NOMO-1 treated with dmso at 0.1 percent for 144 hours (cell line): ENCODE measurements around the gene CYP21A2.
A peak's percentile ranks its signal among the peaks of the same experiment; 100 is the strongest.
"Not testable (repeated sequence)": the region's sequence is repeated elsewhere in the genome, so short reads cannot be mapped to it uniquely, and the experiment has no call there.

ENCODE experiments used
- DNase-seq: peaks from one replicate; lab custom pipeline; 2025; ENCODE audit not compliant: unreplicated experiment; lab: John Stamatoyannopoulos, UW

CYP21A2 gene

DNA sequence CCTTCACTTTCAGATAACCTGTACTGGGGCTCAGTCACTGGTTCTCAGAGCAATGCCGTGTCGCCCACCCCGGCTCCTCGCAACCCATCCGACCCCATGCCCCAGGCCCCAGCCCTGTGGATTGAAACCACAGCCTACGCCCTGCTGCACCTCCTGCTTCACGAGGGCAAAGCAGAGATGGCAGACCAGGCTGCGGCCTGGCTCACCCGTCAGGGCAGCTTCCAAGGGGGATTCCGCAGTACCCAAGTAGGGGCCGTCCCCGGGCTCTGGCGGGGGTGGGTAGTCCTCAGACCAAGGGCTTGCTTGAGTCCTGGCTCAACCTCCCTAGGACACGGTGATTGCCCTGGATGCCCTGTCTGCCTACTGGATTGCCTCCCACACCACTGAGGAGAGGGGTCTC lies 8.7 kb upstream of the CYP21A2 start:
- not testable (repeated sequence) for DNase-seq

DNA sequence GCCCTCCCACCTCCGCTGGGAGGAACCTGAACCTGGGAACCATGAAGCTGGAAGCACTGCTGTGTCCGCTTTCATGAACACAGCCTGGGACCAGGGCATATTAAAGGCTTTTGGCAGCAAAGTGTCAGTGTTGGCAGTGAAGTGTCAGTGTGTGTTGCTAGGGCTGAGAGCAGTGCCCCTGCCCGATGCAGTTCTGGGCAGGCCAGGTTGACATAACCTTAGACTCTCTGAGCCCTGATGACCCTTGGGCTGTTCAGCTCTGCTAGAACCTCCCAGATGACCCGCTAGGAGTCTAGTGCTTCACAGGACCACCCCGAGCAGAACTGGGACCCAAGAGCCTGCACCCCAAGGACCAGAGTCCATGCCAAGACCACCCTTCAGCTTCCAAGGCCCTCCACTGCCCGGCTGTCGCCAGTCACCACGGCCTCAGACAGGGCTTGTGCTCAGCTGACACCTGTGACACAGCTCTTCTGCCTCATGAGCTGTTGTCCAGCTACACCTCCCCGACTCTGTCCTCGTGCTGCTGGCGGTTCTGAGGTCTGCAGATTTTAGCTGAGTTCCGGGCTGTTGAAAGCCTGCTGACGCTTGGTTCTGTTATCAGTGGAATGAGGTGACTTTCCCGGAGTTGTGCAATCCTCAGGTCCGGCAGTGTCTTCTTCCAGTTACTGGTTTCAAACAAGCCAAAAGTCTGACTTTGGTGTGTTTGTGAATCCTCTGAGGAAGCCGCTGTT lies 2.8 kb upstream of the CYP21A2 start:
- not testable (repeated sequence) for DNase-seq

DNA sequence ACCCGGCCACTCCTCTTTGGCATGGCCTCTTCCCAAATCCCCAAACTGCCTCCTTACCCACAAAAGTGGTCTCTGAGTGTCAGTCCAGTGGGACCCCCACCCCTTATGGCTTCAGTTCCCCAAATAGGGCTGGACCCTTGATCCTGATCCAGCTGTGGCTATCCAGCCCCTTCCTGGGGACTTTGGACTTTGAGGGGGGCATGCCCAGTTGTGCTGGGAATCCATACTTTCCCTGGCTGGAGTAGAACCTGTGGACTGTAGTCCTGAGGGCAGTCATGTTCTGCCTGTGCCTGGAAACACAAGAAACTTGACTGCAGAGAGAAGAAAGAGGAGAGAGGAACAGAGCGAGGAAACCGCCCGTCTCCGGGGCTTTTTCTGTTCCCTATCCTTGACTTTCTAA lies 1.1 kb upstream of the CYP21A2 start:
- DNase-seq: not testable (repeated sequence)

DNA sequence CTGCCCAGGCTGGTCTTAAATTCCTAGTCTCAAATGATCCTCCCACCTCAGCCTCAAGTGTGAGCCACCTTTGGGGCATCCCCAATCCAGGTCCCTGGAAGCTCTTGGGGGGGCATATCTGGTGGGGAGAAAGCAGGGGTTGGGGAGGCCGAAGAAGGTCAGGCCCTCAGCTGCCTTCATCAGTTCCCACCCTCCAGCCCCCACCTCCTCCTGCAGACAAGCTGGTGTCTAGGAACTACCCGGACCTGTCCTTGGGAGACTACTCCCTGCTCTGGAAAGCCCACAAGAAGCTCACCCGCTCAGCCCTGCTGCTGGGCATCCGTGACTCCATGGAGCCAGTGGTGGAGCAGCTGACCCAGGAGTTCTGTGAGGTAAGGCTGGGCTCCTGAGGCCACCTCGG lies 663 bp downstream of the CYP21A2 start:
- DNase-seq: not testable (repeated sequence)

DNA sequence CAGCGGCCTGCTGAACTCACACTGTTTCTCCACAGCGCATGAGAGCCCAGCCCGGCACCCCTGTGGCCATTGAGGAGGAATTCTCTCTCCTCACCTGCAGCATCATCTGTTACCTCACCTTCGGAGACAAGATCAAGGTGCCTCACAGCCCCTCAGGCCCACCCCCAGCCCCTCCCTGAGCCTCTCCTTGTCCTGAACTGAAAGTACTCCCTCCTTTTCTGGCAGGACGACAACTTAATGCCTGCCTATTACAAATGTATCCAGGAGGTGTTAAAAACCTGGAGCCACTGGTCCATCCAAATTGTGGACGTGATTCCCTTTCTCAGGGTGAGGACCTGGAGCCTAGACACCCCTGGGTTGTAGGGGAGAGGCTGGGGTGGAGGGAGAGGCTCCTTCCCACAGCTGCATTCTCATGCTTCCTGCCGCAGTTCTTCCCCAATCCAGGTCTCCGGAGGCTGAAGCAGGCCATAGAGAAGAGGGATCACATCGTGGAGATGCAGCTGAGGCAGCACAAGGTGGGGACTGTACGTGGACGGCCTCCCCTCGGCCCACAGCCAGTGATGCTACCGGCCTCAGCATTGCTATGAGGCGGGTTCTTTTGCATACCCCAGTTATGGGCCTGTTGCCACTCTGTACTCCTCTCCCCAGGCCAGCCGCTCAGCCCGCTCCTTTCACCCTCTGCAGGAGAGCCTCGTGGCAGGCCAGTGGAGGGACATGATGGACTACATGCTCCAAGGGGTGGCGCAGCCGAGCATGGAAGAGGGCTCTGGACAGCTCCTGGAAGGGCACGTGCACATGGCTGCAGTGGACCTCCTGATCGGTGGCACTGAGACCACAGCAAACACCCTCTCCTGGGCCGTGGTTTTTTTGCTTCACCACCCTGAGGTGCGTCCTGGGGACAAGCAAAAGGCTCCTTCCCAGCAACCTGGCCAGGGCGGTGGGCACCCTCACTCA lies 1.4 kb downstream of the CYP21A2 start:
- DNase-seq: not testable (repeated sequence)

DNA sequence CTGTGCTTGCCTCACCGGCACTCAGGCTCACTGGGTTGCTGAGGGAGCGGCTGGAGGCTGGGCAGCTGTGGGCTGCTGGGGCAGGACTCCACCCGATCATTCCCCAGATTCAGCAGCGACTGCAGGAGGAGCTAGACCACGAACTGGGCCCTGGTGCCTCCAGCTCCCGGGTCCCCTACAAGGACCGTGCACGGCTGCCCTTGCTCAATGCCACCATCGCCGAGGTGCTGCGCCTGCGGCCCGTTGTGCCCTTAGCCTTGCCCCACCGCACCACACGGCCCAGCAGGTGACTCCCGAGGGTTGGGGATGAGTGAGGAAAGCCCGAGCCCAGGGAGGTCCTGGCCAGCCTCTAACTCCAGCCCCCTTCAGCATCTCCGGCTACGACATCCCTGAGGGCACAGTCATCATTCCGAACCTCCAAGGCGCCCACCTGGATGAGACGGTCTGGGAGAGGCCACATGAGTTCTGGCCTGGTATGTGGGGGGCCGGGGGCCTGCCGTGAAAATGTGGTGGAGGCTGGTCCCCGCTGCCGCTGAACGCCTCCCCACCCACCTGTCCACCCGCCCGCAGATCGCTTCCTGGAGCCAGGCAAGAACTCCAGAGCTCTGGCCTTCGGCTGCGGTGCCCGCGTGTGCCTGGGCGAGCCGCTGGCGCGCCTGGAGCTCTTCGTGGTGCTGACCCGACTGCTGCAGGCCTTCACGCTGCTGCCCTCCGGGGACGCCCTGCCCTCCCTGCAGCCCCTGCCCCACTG lies 2.3 kb downstream of the CYP21A2 start:
- not testable (repeated sequence) for DNase-seq

DNA sequence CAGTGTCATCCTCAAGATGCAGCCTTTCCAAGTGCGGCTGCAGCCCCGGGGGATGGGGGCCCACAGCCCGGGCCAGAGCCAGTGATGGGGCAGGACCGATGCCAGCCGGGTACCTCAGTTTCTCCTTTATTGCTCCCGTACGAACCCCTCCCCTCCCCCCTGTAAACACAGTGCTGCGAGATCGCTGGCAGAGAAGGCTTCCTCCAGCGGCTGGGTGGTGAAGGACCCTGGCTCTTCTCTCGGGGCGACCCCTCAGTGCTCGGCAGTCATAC lies 2.8 kb downstream of the CYP21A2 start:
- not testable (repeated sequence) for DNase-seq

DNA sequence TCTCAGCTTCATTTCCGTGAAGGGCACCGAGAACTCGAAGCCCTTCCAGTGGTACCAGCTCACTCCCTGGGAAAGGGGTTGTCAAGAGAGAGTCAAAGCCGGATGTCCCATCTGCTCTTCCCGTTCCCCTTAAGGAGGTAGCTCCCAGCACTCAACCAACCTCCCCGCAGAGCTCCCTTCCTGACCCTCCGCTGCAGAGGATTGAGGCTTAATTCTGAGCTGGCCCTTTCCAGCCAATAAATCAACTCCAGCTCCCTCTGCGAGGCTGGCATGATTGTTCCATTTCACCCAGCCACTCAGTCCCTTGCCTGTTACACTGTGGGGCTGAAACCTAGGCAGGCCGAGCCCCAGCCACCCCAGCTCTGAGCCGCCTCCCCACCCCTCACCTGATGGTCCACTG lies 3.2 kb downstream of the CYP21A2 start:
- DNase-seq: not testable (repeated sequence)

DNA sequence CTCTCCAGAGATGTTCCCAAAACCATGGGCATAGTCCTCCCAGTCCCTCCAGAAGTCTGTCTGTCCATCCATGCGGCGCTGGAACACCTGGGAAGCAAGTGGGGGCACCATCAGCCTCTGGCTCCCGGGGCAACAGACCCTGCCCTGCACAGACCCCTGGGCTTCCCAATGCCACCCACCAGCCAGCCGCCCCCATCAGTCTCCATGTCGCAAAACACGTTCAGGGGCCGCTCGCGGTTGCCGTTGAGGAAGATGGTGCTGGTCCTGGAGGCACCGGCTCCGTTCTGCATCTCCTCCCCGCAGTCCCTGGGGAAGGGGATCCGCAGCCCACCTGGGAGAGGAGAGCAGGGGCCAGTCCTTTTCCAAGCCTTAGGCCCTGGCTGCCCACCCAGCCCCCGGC lies 4.1 kb downstream of the CYP21A2 start:
- not testable (repeated sequence) for DNase-seq

DNA sequence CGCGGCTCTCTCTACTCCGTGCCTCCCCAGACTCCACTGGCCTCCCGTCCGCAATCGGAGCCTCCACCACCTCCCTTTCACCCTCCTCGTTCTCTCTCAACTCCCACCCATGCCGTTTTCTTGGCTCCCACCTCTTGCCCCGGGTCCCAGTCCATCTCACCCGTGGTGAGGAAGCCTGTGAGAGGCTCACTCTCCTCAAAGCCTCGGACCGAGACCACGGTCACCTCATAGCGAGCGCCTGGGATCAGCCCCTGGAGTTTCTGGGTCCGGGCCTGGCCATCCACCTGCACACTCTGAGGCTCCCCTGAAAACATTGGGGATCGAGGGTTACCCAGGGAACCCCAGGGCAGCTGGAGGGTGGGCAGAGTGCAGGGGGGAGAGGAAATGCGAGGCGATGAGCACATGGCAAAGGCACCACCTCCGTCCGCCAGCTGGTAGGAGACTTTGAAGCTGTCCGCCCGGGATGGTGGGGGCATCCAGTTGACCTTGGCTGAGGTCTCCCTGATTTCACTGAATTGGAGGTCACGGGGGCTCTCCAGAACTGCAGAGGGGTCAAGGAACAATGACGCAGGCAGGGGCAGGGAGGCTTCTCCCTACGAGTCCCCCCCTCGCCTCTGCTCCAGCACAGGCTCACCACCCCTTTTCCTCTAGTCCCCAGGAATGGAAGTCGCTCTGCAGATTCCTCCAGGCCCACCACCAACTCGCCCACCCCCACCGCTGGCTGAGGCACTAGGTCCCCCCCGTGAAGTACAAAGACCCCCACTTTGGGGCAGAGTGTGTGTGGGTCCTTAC lies 5.6 kb downstream of the CYP21A2 start:
- not testable (repeated sequence) for DNase-seq

DNA sequence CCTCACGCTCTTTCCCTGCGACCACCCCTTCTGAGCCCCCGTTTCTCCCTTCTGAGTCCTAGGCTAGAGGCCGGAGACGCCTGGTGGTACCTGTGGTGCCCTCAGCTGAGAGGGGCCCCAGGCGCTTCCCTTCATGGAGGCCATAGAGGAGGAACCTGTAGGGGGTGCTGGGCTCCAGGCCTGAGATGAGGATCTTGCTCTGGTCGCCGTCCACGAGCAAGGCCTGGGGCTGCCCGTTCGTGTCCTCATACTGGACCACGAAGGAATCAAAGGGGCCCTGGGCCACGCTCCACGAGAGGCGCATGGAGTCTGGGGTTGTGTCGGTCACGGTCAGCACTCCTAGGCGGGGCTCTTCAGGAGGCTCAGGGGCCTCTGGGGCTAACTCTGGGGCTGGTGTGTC lies 6.7 kb downstream of the CYP21A2 start:
- not testable (repeated sequence) for DNase-seq

DNA sequence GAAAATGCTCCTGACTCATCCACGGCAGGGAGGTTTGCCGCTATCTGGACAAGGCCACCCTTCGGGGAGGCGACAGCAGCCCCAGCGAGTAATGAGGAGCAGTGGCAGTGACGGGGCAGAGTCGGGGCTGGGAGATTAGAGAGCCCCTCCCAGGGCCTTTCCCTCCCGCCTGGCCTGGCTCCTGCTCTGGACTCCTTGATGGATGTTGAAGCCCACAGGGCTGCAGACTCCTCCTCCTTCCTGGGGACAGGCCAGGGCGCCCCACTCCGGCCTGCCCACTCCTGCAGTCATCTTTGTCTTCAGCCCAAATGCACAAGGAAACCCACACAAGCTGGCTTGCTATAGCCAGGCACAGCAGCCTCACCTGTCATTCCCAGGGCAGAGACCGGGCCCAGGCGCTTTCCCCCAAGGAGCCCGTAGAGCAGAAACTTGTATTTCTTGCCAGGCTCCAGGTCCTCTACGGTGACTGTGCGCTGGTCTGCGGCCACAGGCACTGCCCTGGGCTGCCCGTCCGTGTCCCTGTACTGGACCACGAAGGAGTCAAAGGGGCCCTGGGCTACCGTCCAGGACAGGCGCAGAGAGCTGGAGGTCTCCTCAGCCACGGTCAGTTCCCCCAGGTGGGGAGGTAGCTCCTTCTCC lies 7.7 kb downstream of the CYP21A2 start:
- DNase-seq: no peak

DNA sequence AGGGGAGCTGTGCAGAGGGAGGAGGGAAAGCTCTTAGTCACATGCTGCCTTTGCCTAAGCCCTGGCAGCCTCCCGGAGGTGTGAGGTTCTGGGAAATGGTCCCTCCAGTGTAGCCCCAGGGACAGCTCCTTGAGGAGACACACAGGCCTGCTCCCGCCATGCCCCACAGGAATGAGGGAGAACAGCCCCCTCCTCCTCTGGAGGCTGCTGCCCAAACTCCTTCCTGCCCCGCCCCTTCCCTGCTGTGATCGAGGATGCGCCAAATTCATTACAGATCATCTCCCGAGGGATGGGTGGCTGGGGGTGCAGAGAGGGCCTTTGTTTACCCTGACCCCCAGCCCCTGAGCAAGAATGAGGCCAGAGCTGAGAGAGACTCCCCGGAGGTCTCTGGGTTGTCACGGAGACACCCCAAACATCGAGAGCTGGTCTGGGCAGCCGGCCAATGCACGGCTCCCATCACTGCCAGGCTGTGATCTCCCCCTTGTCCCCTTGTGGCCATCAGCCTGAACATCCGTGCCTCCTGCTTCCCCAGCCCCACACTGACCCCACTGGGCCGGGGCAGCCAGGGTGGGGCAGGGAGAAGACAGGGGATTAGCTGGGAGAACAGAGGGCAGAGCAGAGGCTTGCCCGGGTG lies 8.4 kb downstream of the CYP21A2 start:
- no peak for DNase-seq

DNA sequence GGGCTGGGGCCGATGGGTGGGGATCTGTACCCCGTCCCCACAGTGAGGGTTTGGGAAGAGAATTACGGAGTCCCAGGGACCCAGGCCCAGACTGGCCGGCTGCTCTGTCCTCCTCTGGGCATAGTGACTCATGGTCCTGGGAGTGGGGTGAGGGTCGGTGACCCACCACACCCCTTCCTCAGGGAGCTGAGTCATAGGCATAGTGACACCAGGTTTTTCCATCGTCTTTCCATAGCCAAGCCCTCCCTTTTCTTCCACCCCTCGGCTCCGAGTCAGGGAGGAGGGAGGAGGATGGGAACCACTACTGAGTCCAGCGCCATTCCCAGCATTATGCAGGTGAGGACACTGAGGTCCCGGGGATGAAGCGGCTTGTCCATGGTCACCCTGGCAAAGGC lies 8.9 kb downstream of the CYP21A2 start:
- no peak for DNase-seq

DNA sequence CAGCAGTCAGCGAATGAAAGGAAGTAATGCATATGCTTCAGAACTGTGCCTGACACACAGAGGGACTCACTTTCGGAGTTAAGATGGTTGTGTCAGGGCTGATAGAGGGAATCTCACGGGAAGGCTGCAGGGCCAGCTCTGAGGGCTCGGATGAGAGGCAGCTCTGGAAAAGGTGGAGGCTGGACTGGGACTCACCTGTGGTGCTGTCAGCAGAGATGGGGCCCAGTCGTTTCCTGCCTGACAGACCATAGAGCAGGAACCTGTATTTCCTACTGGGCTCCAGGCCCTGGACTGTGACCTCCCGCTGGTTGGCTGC lies 9.3 kb downstream of the CYP21A2 start:
- DNase-seq: no peak

DNA sequence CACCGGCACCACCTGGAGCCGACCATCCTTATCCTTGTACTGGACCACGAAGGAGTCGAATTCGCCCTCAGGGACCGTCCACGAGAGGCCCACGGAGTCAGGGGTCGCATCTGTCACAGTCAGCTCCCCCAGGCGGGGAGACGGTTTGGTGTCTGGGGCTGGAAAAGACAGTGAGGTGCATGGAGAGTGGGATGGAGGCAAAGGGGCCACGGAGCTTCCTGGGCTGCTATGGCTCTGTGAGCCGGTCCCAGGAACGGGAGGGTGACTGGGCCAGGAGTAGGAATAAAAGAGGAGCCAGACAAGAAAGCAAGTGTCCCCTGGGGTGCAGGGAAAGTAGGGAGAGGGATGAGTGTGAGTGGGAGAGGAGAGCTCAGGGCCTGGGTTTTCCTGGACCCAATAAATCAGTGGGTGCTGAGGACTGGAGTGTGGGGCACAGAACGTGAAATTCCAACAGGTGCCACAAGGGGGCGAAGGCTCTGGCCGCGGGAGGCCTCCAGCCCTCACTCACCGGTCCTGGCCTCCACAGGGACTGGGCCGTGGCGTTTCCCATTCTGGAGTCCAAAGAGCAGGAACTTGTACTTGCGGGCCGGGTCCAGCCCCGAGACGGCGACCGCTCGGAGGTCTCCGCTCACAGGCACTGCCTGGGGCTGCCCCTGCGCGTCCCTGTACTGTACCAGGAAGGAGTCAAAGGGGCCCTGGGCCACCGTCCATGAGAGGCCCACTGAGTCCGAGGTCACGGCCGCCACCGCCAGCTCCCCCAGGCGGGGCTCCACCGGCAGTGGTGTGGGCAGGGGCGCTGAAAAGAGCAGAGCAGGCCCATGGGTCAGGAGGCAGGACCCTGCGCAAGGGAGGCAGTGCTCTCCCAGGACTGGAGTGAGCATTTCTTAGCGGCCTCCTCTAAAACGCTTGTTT lies 9.9 kb downstream of the CYP21A2 start:
- peak; percentile 32 for DNase-seq

DNA sequence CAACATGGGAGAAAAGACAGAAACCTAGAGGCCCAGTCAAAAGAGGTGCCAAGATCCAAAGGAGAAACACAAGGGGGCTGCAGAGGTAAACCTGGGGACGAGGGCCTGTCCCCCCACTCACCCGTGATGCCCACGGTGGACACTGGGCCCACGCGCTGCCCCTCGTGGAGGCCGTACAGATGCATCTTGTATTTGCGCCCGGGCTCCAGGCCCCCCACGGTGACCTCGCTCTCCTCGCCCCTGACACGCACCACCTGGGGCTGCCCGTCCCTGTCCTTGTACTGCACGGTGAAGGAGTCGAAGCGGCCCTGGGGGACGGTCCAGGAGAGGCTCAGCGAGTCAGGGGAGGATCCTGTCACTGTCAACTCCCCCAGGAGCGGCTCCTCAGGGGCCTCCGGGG lies 10.9 kb downstream of the CYP21A2 start:
- not testable (repeated sequence) for DNase-seq

DNA sequence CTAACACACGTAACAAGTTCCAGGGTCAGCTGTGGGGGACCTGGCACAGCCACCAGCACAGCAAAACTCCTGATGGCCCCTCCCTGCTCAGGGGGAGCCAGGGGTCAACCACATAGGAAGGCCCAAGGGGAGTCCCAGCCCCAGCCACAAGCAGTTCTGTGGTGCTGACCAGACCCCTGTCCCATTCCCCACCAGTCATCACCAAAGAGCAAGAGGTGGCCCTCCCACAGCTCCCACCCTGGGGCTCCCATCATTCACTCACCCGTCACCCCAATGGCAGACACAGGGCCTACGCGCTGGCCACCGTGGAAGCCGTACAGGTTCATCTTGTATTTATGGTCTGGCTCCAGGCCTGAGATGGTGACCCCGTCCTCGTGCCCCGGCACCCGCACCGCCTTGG lies 11.5 kb downstream of the CYP21A2 start:
- DNase-seq: not testable (repeated sequence)

DNA sequence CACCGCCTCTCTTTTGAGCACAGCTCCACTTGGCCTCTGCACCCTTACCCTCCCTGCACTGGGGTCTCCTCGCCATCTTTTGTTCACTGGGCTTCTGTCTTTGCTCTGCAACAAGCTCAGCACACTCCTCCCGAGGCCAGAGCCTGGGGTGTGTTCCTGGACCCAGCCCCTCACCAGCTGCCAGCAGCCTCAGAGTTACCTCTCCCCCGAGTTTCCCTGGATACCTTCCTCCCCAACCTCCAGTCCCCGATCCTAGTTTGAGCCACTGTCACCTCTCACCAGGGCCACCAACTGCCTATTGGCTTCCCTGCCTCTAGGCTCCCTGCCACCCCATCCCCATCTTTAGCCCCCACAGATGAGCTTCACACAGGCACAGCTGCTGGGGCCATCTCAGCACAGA lies 12.3 kb downstream of the CYP21A2 start:
- DNase-seq: no peak
